Fibroblast of pulmonary artery (primary cell): ENCODE data around the gene GRIK3.

ENCODE experiments used
- DNase-seq: peaks from one replicate; pipeline ENCODE4 v3.0.0-alpha.2; 2010; ENCODE audit warnings: low read depth
- H3K4me3 ChIP-seq: replicated peaks from 2 replicates; pipeline ENCODE4 v1.5.1; 2011; ENCODE audit warnings: low read depth, mild to moderate bottlenecking, control low read depth, low read length, moderate library complexity
- CTCF ChIP-seq: IDR thresholded peaks from 2 replicates; pipeline ENCODE4 v1.5.1; 2011; ENCODE audit warnings: mild to moderate bottlenecking, control low read depth, low read length, inconsistent platforms; ENCODE audit errors: missing control alignments

GRIK3 gene

GRCh38 chr1:36882536-36883285 lies 151.6 kb downstream of the GRIK3 start:
- H3K4me3 ChIP-seq = no peak overlapping the region
- no peak for TF ChIP-seq CTCF
- no peak for DNase-seq

- no peak for TF ChIP-seq CTCF
- DNase-seq = no peak
- no peak overlapping the region for H3K4me3 ChIP-seq
These were observed 152.8 kb downstream of the GRIK3 start for GRCh38 chr1:36881541-36881940.

GRCh38 chr1:36881068-36881405 lies 153.3 kb downstream of the GRIK3 start:
- H3K4me3 ChIP-seq = no peak overlapping the region
- TF ChIP-seq CTCF = no peak
- no peak for DNase-seq

GRCh38 chr1:36880155-36881067 lies 153.9 kb downstream of the GRIK3 start:
- no peak for DNase-seq

GRCh38 chr1:36879613-36880012 lies 154.7 kb downstream of the GRIK3 start:
- DNase-seq = no peak
- no peak overlapping the region for H3K4me3 ChIP-seq
- TF ChIP-seq CTCF = no peak

More at GRCh38 chr1:36880155-36881067, 153.9 kb downstream of the GRIK3 start:
- no peak for TF ChIP-seq CTCF
- no peak overlapping the region for H3K4me3 ChIP-seq

GRCh38 chr1:36876990-36877389 lies 157.3 kb downstream of the GRIK3 start:
- no peak overlapping the region for H3K4me3 ChIP-seq
- TF ChIP-seq CTCF = no peak
- DNase-seq = no peak
